Measurements from ENCODE around the gene ITLN1.
"Not testable (repeated sequence)": the region's sequence is repeated elsewhere in the genome, so short reads cannot be mapped to it uniquely, and the experiment has no call there.

The ITLN1 gene

GRCh38 chr1:160885042-160885441, at the start of gene ITLN1:
TSS of gene ITLN1 (minus strand) at chr1:160885180. CDS start at chr1:160884877, 303 bp downstream.
- H3K27ac ChIP-seq (ENCODE audit: extremely low read depth, low read depth, low read length), result no peak within 1 kb of the TSS
- H3K4me1 ChIP-seq (ENCODE audit: control insufficient read depth, insufficient read depth, low read length), result no peaks in the 10 kb centered on the region; the same call in 1 of the 2 replicates
- ChIA-PET CTCF (interaction anchor here (0.7 to 1.6 kb wide), 5 partner anchors 14 to 69 kb away, joined by 3 to 4 read pairs (median 3); partner anchors contain the start of gene ITLN2), POLR2A (no interaction called here)
- H3K4me3 ChIP-seq (ENCODE audit: low read depth, low read length), result no peak within 1 kb of the TSS
- H3K36me3 ChIP-seq (ENCODE audit: control insufficient read depth in 2 of 2, insufficient read depth in 1 of 2, low read length in 2 of 2), result no peaks in the 10 kb centered on the region
- no peaks in the 10 kb centered on the region for H3K9me3 ChIP-seq (ENCODE audit: control insufficient read depth, insufficient read depth, low read depth, low read length)
- TF ChIP-seq ZNF214 (tag by site-specific recombination; IDR thresholded peaks at IDR 0.05; ENCODE audit: borderline replicate concordance) (no peak), GLIS1 (tag by site-specific recombination; IDR thresholded peaks at IDR 0.05) (peak; percentile 75), ZNF292 (tag by site-specific recombination; IDR thresholded peaks at IDR 0.05; ENCODE audit: borderline replicate concordance, low read depth) (no peak), ZNF660 (tag by site-specific recombination; IDR thresholded peaks at IDR 0.05) (no peak), ZNF416 (tag by site-specific recombination; IDR thresholded peaks at IDR 0.05) (no peak), ZNF692 (tag by site-specific recombination; IDR thresholded peaks at IDR 0.05) (0 out of 2 replicates have a peak, but pooled peaks have one; percentile 35), ZNF561 (tag by site-specific recombination; IDR thresholded peaks at IDR 0.05; ENCODE audit: borderline replicate concordance) (no peak), ZNF654 (tag by site-specific recombination; IDR thresholded peaks at IDR 0.05; ENCODE audit: low read depth) (no peak), ZBTB21 (tag by site-specific recombination; IDR thresholded peaks at IDR 0.05) (no peak), ZNF658 (tag by site-specific recombination; IDR thresholded peaks at IDR 0.05) (no peak), ZNF221 (tag by site-specific recombination; IDR thresholded peaks at IDR 0.05; ENCODE audit: borderline replicate concordance) (no peak), ZXDB (tag by site-specific recombination; IDR thresholded peaks at IDR 0.05) (no peak), WT1 (tag by site-specific recombination; IDR thresholded peaks at IDR 0.05) (peak; percentile 34; the same call in 1 of the 2 replicates), ZNF391 (tag by site-specific recombination; IDR thresholded peaks at IDR 0.05; ENCODE audit: borderline replicate concordance, low read depth) (no peak), ZNF549 (tag by site-specific recombination; IDR thresholded peaks at IDR 0.05) (no peak), ZNF146 (tag by site-specific recombination; IDR thresholded peaks at IDR 0.05) (no peak), ZNF518A (tag by site-specific recombination; conservative IDR thresholded peaks at IDR 0.05; ENCODE audit: low read depth) (no peak), KLF17 (tag by site-specific recombination; IDR thresholded peaks at IDR 0.05) (no peak), ZNF175 (tag by site-specific recombination; IDR thresholded peaks at IDR 0.05) (no peak), ZNF138 (tag by site-specific recombination; IDR thresholded peaks at IDR 0.05; ENCODE audit: borderline replicate concordance) (no peak), ZNF585B (tag by site-specific recombination; IDR thresholded peaks at IDR 0.05) (no peak), SCRT2 (tag by site-specific recombination; IDR thresholded peaks at IDR 0.05) (no peak)

GRCh38 chr1:160933305-160933704, 48.3 kb upstream of the ITLN1 start:
- H3K27ac ChIP-seq (ENCODE audit: extremely low read depth, low read depth, low read length); H3K36me3 ChIP-seq (ENCODE audit: control insufficient read depth in 2 of 2, insufficient read depth in 1 of 2, low read length in 2 of 2); H3K4me3 ChIP-seq (ENCODE audit: low read depth, low read length); POLR2A ChIA-PET; H3K9me3 ChIP-seq (ENCODE audit: control insufficient read depth, insufficient read depth, low read depth, low read length); H3K4me1 ChIP-seq (ENCODE audit: control insufficient read depth, insufficient read depth, low read length): not testable (repeated sequence)
- CTCF ChIA-PET, result interaction anchor here (0.6 kb wide), 1 partner anchor 20 kb away, joined by 3 read pairs; no protein-coding TSS in a partner anchor
